ENCODE results near the gene SELE.

SELE gene

GRCh38 chr1:169753549-169753948 is 19.7 kb upstream of the SELE start:
- no peak overlapping the region for H3K4me3 ChIP-seq (ENCODE audit: severe bottlenecking)
- H3K4me1 ChIP-seq (ENCODE audit: insufficient read depth, poor library complexity, severe bottlenecking) = no peaks in the 10 kb centered on the region
- no peaks in the 10 kb centered on the region for H3K36me3 ChIP-seq (ENCODE audit: low read depth)
- no peaks in the 10 kb centered on the region for H3K9me3 ChIP-seq (ENCODE audit: severe bottlenecking)
- no peak for TF ChIP-seq CTCF (IDR thresholded peaks at IDR 0.05; ENCODE audit: poor library complexity, severe bottlenecking)
- H3K27me3 ChIP-seq (ENCODE audit: insufficient read depth, poor library complexity, severe bottlenecking) = no peaks in the 10 kb centered on the region
- H3K27ac ChIP-seq (ENCODE audit: poor library complexity, severe bottlenecking) = no peak overlapping the region
- no peak for ATAC-seq (ENCODE audit: low read depth)
- DNase-seq (ENCODE audit: low spot score) = no peak

GRCh38 chr1:169750041-169750440 is 16.2 kb upstream of the SELE start:
- DNase-seq (ENCODE audit: low spot score) (no peak), ATAC-seq (ENCODE audit: low read depth) (no peak)
- H3K36me3 ChIP-seq (ENCODE audit: low read depth) = no peaks in the 10 kb centered on the region
- H3K4me3 ChIP-seq (ENCODE audit: severe bottlenecking) = no peak overlapping the region
- no peak overlapping the region for H3K27ac ChIP-seq (ENCODE audit: poor library complexity, severe bottlenecking)
- no peaks in the 10 kb centered on the region for H3K4me1 ChIP-seq (ENCODE audit: insufficient read depth, poor library complexity, severe bottlenecking)
- TF ChIP-seq CTCF (IDR thresholded peaks at IDR 0.05; ENCODE audit: poor library complexity, severe bottlenecking) = no peak
- no peaks in the 10 kb centered on the region for H3K27me3 ChIP-seq (ENCODE audit: insufficient read depth, poor library complexity, severe bottlenecking)
- no peaks in the 10 kb centered on the region for H3K9me3 ChIP-seq (ENCODE audit: severe bottlenecking)

GRCh38 chr1:169746550-169746949 is 12.7 kb upstream of the SELE start:
- no peaks in the 10 kb centered on the region for H3K36me3 ChIP-seq (ENCODE audit: low read depth)
- H3K4me1 ChIP-seq (ENCODE audit: insufficient read depth, poor library complexity, severe bottlenecking) = no peaks in the 10 kb centered on the region
- no peak overlapping the region for H3K27ac ChIP-seq (ENCODE audit: poor library complexity, severe bottlenecking)
- no peaks in the 10 kb centered on the region for H3K9me3 ChIP-seq (ENCODE audit: severe bottlenecking)
- no peak for DNase-seq (ENCODE audit: low spot score)
- TF ChIP-seq CTCF (IDR thresholded peaks at IDR 0.05; ENCODE audit: poor library complexity, severe bottlenecking) = no peak
- no peak overlapping the region for H3K4me3 ChIP-seq (ENCODE audit: severe bottlenecking)
- no peaks in the 10 kb centered on the region for H3K27me3 ChIP-seq (ENCODE audit: insufficient read depth, poor library complexity, severe bottlenecking)
- no peak for ATAC-seq (ENCODE audit: low read depth)

- TF ChIP-seq CTCF (IDR thresholded peaks at IDR 0.05; ENCODE audit: poor library complexity, severe bottlenecking) = no peak
- no peak for DNase-seq (ENCODE audit: low spot score)
Observed at GRCh38 chr1:169745015-169745861, 11.4 kb upstream of the SELE start.

More at GRCh38 chr1:169745015-169745861, 11.4 kb upstream of the SELE start:
- H3K27me3 ChIP-seq (ENCODE audit: insufficient read depth, poor library complexity, severe bottlenecking) = no peaks in the 10 kb centered on the region
- no peaks in the 10 kb centered on the region for H3K36me3 ChIP-seq (ENCODE audit: low read depth)
- ATAC-seq (ENCODE audit: low read depth) = no peak
- no peak overlapping the region for H3K27ac ChIP-seq (ENCODE audit: poor library complexity, severe bottlenecking)
- H3K4me1 ChIP-seq (ENCODE audit: insufficient read depth, poor library complexity, severe bottlenecking) = no peaks in the 10 kb centered on the region
- H3K9me3 ChIP-seq (ENCODE audit: severe bottlenecking) = no peaks in the 10 kb centered on the region
- no peak overlapping the region for H3K4me3 ChIP-seq (ENCODE audit: severe bottlenecking)

All from RWPE2 (cell line).